ENCODE data around the gene PPID. TPM values are rescaled to one million over a fixed set of nuclear protein-coding genes. Genes with fewer than 3 reads are reported as not detected.
"Not testable (repeated sequence)": the region's sequence is repeated elsewhere in the genome, so short reads cannot be mapped to it uniquely, and the experiment has no call there.

PPID gene
- total RNA-seq, 1 experiment from 2014 or later: 34.4 TPM

DNA sequence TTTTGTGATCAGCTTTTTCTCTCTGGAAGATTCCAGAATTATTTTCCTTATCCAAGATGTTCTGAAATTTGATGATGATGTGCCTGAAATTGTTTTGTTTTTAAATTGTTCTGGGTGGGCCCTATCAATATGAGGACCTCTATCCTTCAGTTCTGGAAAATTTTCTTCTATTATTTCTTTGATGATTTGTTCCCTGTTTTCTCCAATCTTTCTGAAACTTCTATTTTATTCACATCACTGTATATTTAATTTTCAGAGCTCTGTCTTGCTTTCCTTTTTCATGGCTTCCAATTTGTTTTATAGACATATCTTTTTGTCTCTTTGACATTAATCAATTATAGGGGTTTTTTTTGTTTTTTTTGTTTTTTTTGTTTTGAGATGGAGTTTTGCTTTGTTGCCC is 33.4 kb upstream of the PPID start:
- Mint-ChIP-seq H3K27ac (ENCODE audit: unreplicated experiment) (no peak overlapping the region), H3K36me3 (ENCODE audit: insufficient read depth, unreplicated experiment) (no peaks in the 10 kb centered on the region), H3K4me3 (ENCODE audit: low read depth, unreplicated experiment) (no peak overlapping the region), H3K27me3 (ENCODE audit: unreplicated experiment) (no peaks in the 10 kb centered on the region), H3K9me3 (ENCODE audit: low read depth, unreplicated experiment) (peaks cover 3% of the 10 kb centered on the region), H3K4me1 (ENCODE audit: low read depth, unreplicated experiment) (no peaks in the 10 kb centered on the region)
- no TSS peak for BruUV-seq (replicated peaks)
- no peak for DNase-seq
- intact Hi-C loops (cut with micrococcal nuclease; ENCODE audit: unreplicated experiment): no loop called here
- TF ChIP-seq, protein P1, sequence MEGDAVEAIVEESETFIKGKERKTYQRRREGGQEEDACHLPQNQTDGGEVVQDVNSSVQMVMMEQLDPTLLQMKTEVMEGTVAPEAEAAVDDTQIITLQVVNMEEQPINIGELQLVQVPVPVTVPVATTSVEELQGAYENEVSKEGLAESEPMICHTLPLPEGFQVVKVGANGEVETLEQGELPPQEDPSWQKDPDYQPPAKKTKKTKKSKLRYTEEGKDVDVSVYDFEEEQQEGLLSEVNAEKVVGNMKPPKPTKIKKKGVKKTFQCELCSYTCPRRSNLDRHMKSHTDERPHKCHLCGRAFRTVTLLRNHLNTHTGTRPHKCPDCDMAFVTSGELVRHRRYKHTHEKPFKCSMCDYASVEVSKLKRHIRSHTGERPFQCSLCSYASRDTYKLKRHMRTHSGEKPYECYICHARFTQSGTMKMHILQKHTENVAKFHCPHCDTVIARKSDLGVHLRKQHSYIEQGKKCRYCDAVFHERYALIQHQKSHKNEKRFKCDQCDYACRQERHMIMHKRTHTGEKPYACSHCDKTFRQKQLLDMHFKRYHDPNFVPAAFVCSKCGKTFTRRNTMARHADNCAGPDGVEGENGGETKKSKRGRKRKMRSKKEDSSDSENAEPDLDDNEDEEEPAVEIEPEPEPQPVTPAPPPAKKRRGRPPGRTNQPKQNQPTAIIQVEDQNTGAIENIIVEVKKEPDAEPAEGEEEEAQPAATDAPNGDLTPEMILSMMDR (IDR thresholded peaks at IDR 0.05; ENCODE audit: unreplicated experiment): no peak
- CTCF ChIA-PET: no interaction called here

DNA sequence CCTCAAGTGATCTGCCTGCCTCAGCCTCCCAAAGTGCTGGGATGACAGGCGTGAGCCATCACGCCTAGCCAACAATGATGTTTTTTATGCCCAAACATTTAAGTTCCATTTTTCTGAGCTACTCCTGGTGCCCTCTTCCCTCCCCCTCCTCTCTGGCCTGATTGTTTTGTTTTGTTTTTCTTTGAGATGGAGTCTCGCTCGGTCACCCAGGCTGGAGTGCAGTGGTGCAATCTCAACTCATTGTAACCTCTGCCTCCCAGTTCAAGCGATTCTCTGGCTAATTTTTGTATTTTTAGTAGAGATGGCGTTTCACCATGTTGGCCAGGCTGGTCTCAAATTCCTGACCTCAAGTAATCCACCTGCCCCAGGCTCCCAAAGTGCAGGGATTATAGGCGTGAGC is 32.6 kb upstream of the PPID start:
- intact Hi-C loops (cut with micrococcal nuclease; ENCODE audit: unreplicated experiment); DNase-seq; H3K9me3 Mint-ChIP-seq (ENCODE audit: low read depth, unreplicated experiment); H3K36me3 Mint-ChIP-seq (ENCODE audit: insufficient read depth, unreplicated experiment); H3K4me1 Mint-ChIP-seq (ENCODE audit: low read depth, unreplicated experiment); H3K27me3 Mint-ChIP-seq (ENCODE audit: unreplicated experiment); H3K27ac Mint-ChIP-seq (ENCODE audit: unreplicated experiment); H3K4me3 Mint-ChIP-seq (ENCODE audit: low read depth, unreplicated experiment); BruUV-seq (replicated peaks): not testable (repeated sequence)
- CTCF ChIA-PET: interaction anchor here (0.5 kb wide), 1 partner anchor 153 kb away, joined by 5 read pairs; no protein-coding TSS in a partner anchor

DNA sequence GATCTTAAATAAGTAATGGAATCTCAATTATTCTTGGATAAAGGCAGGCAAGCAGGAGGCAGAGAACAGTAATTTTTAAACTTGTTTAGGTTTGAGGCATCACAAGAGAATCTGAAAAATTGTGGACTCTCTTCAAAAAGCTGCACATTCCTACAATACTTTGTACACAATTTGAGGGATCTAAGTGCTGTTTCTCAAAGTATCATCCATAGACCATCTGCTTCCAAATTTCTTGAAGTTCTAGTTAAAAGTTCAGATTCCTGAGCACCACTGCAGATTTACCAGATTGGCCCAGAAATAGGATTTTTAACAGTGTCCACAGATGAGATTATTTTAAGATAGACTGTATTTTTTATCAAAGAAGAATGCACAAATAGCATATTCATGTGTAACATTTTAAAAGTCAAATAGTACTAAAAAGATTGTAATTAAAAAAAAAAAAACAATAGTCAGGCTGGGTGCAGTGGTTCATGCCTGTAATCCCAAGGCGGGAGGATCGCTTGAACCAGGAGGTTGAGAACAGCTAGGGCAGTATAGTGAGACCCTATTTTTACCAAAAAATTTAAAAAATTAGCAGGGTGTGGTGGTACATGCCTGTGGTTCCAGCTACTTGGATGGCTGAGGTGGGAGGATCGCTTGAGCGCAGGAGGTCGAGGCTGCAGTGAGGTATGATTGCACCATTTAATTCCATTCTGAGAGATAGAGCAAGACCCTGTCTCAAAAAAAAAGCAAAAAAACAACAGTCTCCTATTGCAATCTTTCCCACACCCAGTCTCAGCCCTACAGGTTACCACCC is 31.4 kb upstream of the PPID start:
- no peak for DNase-seq
- no peak overlapping the region for H3K27ac Mint-ChIP-seq (ENCODE audit: unreplicated experiment)
- no peaks in the 10 kb centered on the region for H3K4me1 Mint-ChIP-seq (ENCODE audit: low read depth, unreplicated experiment)
- intact Hi-C loops (cut with micrococcal nuclease; ENCODE audit: unreplicated experiment): no loop called here
- TF ChIP-seq, protein P1 (IDR thresholded peaks at IDR 0.05; ENCODE audit: unreplicated experiment): no peak
- BruUV-seq (replicated peaks): no TSS peak
- no peaks in the 10 kb centered on the region for H3K36me3 Mint-ChIP-seq (ENCODE audit: insufficient read depth, unreplicated experiment)
- H3K9me3 Mint-ChIP-seq (ENCODE audit: low read depth, unreplicated experiment): peaks cover 3% of the 10 kb centered on the region
- H3K27me3 Mint-ChIP-seq (ENCODE audit: unreplicated experiment): no peaks in the 10 kb centered on the region
- no peak overlapping the region for H3K4me3 Mint-ChIP-seq (ENCODE audit: low read depth, unreplicated experiment)
- CTCF ChIA-PET: no interaction called here

DNA sequence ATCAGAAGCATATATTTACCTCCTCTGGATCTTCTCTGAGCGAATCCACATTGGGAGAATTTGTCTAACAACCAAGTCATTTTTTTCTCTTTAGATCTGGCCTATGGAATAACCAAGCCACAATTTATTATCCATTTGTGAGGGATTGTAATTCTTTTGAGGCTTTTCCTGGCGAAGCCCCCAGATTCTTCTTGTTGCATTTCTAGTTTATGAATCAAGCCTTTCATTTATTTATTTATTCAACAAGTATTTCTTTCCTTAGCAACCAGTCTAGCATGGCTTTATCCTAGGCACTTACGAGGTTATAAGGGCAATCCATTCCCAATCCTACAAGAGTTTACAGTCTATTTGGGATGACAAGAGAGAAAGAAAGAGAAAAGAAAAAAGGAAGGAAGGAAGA is 27.2 kb upstream of the PPID start:
- H3K27me3 Mint-ChIP-seq (ENCODE audit: unreplicated experiment): no peaks in the 10 kb centered on the region
- DNase-seq: no peak
- CTCF ChIA-PET: no interaction called here
- H3K36me3 Mint-ChIP-seq (ENCODE audit: insufficient read depth, unreplicated experiment): no peaks in the 10 kb centered on the region
- BruUV-seq (replicated peaks): no TSS peak
- intact Hi-C loops (cut with micrococcal nuclease; ENCODE audit: unreplicated experiment): no loop called here
- TF ChIP-seq, protein P1 (IDR thresholded peaks at IDR 0.05; ENCODE audit: unreplicated experiment): no peak
- H3K4me3 Mint-ChIP-seq (ENCODE audit: low read depth, unreplicated experiment): no peak overlapping the region
- no peaks in the 10 kb centered on the region for H3K4me1 Mint-ChIP-seq (ENCODE audit: low read depth, unreplicated experiment)
- H3K27ac Mint-ChIP-seq (ENCODE audit: unreplicated experiment): no peak overlapping the region
- no peaks in the 10 kb centered on the region for H3K9me3 Mint-ChIP-seq (ENCODE audit: low read depth, unreplicated experiment)

DNA sequence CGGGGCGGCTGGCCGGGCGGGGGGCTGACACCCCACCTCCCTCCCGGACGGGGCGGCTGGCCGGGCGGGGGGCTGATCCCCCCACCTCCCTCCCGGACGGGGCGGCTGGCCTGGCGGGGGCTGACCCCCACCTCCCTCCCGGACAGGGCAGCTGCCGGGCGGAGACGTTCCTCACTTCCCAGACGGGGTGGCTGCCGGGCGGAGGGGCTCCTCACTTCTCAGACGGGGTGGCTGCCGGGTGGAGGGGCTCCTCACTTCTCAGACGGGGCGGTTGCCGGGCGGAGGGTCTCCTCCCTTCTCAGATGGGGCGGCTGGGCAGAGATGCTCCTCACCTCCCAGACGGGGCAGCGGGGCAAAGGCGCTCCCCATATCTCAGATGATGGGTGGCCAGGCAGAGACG is 23.3 kb upstream of the PPID start:
- H3K27ac Mint-ChIP-seq (ENCODE audit: unreplicated experiment); BruUV-seq (replicated peaks); H3K4me3 Mint-ChIP-seq (ENCODE audit: low read depth, unreplicated experiment); H3K4me1 Mint-ChIP-seq (ENCODE audit: low read depth, unreplicated experiment); H3K9me3 Mint-ChIP-seq (ENCODE audit: low read depth, unreplicated experiment); H3K36me3 Mint-ChIP-seq (ENCODE audit: insufficient read depth, unreplicated experiment); DNase-seq; H3K27me3 Mint-ChIP-seq (ENCODE audit: unreplicated experiment); CTCF ChIA-PET; intact Hi-C loops (cut with micrococcal nuclease; ENCODE audit: unreplicated experiment): not testable (repeated sequence)
